ENCODE measurements around the gene DNAH2.

GRCh38 chr17:7700510-7700909 lies 17.0 kb upstream of the DNAH2 start:
- TF ChIP-seq CTCF (IDR thresholded peaks at IDR 0.05) (no peak), POLR2A (IDR thresholded peaks at IDR 0.05) (no peak)

Data from breast epithelium (tissue), 3 donors.